T-helper 1 cell (primary cell): ENCODE results near the gene TMSB10.

ENCODE experiments used
- DNase-seq, 5 donors: peaks; one replicate each; pipeline ENCODE4 v3.0.0-alpha.2; 2012 to 2020

TMSB10 gene

DNA sequence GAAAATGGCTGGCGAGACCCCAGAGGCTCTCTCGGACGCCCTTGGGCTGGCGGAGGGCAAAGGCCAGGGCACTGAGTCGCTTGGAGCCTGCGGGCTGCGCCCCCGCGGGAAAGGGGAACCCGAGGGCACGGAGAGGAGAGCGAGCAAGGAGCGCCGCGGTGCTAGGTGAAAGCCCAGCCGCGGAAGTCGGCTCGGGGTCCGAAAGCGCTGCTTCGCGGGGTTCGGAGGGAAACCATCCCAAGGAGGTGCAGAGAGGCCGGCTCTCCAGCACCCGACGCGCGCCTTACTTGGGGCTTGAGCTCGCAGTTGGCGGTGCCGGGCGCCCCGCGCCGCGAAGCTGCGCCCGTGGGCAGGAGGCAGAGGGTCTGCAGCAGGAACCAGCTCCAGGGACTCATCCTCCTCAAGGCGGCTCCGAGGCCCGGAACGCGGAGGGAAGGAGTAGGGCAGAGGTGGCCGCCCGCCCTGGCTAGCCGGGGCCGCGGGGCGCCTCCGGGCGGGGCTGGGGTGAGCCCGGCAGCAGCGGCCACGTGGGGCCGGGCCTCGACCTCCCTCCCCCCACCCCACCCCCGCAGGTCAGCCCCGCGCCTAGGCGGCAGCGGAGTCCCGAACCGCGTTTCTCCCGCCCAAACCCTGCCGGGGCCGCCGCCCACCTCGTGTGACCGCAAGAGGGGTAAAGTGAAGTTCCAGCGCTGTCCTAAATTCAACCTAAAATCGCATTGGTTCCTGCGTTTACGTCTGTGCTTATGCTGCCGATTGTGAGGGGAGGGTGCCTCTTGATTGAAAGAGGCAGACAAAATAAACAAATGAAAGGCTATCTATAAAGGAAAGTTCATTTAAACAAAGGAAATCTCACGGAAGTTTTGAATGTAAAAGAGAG, 24.6 kb upstream of the TMSB10 start, which contains the start of gene TRABD2A:
Gene TRABD2A (minus strand): TSS at position 440 of the 877 bp plus-strand sequence. CDS start 45 bp downstream, at position 395.
- peak in 4 of 5 donors; percentile 33 to 65 (median 48) for DNase-seq

DNA sequence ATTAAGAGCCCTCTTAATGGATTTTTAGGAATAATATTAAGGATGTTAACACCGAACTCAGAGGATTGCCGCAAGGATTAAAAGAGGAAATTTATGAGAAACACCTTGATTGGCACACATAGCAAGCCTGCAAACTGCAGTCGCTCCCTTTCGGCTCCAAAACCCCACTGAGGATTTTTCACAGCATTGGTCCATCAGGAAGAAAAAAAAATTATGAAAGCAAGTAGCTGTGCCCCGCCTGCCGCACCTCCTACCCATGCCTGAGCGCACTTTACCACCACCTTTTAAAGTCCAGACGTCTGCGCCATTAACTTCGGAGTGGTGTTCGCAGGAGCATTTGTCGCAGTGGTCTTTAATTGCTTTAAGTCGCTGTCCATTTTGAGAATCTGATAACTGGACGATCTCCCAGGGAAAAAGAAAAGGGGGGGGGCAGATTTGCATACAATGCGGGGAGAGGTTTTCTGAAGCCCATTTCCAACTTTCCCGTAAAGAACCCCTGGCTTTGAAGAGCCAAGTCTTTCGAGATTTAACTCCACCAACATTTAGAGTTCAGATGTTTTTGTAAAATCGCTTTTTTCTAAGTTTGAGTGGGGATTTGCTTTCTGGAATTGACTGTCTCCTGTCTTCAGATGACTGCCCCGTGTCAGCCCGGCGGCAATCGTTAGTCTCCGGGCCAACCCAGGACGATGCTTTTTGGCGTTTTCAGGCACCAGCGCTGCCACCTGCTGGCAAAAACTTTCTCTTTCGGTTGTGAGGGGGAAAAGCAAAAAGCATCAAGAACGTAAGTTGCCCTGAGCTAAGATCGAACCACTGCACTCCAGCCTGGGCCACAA, 23.7 kb upstream of the TMSB10 start:
- DNase-seq: peak; percentile 60 to 91 (median 75)

DNA sequence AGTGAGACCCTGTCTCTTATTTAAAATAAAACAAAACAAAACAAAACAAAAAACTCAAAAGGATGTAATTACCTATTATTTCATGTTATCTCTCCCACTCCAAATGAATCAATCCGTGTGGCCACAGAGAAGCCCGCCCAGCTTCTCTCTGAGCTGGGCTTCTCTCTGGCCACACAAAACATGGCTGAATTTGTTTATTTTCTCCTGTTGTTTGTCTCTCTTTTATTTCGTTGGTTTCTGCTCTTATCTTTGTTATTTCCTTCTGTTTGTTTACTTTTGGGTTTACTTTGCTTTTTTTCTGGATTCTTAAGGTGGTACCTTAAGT, 23.1 kb upstream of the TMSB10 start:
- no peak for DNase-seq

GRCh38 chr2:84882775-84883550, 22.5 kb upstream of the TMSB10 start:
- DNase-seq: no peak

DNA sequence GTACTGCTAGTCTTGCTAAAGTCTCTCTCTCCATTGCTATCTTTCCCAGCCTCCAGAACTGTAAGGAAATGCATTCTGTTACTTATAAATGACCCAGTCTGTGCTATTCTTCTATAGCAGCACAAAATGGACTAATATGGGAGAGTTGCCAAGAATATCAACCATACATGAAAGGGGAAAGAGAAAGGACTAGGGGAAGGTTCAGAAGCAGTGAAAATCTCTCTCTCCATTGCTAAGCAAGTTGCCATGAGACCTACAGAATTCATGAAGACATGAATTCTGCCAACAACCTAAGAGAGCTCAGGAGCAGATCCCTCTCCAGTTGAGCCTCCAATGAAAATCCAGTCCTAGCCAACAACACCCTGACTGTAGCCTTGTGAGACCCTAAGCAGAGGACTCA, 21.0 kb upstream of the TMSB10 start:
- DNase-seq: no peak

GRCh38 chr2:84885111-84885510, 20.3 kb upstream of the TMSB10 start:
- DNase-seq: no peak

DNA sequence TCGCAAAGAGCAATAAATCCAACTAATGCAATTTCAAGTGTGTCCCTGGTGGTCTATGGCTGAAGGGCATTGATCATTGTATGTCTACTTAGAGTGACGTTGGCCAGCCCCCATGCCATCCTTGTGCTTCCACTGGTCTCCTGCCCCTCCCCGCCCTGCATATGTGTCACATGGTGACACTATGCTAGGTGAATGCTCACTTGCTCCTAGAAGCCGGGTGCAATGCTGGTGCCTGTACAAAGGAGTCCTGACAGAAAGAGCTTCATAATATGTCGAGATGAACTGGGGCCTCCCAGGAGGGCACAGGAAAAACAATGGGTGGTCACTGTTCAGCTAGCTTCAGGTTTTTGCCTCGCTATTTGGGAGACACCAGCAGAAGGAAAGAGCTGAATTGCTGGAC, 18.7 kb upstream of the TMSB10 start:
- DNase-seq: no peak

- DNase-seq: peak in 2 of 5 donors; percentile 40 to 80
Observed at GRCh38 chr2:84888401-84889276, 16.8 kb upstream of the TMSB10 start.

DNA sequence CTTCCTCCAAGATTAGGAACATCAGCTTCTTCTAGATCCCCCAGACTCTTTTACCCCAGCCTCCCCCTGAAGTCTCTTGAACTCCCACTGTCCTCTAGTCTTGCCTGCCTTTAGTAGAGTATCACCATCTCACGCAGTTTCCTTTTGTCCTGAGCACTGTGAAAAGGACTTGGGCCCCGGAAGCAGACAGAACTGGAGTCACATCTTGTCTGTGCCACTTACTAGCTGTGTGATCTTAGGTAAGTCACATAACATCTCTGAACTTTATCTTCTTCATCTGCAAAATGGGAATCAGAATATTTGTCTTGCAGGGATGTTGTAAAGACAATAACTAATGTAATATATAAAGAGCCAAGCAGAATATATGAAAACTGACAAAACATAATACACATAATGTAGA, 16.1 kb upstream of the TMSB10 start:
- DNase-seq: peak in 1 of 5 donors; percentile 55

DNA sequence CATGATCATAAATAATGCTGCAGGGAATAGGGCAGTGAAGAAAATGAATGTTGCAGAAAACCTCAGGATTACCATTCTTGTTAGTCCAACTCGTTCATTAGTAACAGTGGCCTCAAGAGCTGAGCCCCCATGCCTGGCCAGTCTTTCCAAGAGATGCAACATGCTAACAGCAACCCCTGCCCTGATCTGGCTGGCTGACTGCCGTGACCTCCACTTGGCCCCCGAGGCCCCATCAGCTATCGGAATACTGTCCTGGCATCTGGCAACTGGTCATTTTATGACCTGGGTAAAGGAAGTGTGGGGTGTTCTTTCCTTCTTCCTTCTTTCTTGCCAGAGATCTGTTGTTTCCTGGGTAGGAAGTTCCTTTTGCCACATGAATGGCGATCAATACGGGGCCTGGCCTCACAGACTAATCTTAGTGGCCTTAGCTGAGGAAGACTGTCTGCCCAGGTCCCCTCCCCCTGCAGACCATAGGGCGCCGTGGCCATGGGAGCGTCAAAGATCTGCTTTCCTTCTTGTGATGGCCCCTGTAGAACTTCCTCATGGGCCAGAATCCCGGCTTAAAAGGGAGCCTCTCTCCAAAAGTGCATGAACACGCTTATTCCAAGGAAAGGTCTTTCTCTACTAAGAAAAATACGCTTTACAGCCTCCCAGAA, 14.0 kb upstream of the TMSB10 start:
- no peak for DNase-seq

GRCh38 chr2:84894131-84894586, 11.3 kb upstream of the TMSB10 start:
- no peak for DNase-seq

DNA sequence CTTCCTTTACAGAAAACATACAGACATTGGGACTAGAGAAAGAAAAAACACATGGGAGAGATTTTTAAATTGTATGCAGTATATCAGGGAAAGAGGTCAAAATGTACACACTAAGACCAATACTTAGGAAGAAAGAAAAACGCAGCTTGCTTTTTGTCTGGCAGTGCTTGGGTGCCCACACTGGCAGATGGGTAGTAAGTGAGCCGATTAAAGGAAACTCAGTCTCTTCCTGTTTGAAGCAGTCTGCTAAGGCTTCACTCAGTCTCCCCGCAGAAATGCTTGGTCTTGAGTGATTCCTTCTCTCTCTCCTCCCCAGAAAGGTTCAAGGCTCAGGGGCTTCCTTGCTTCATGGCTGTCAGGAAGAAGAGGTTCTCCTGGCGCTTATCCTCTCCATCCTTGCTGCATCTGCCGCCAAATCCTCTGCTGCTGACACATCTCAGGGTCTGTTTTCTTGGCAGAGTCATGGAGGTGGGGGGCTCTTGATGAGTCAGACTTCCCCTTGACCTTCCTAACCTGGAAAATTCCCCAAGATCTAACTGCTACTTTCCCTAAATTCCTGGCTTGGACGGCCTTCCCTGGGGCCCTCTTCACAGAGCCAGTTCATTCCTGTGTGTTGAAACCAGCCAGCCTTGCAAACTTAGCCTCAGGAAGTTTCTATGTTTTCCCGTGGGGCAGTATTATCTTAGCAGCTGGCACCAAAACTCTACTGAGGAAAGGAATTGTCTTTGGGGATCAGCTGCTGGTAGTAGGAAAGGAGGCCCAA, 10.5 kb upstream of the TMSB10 start:
- peak in 1 of 5 donors; percentile 57 for DNase-seq

DNA sequence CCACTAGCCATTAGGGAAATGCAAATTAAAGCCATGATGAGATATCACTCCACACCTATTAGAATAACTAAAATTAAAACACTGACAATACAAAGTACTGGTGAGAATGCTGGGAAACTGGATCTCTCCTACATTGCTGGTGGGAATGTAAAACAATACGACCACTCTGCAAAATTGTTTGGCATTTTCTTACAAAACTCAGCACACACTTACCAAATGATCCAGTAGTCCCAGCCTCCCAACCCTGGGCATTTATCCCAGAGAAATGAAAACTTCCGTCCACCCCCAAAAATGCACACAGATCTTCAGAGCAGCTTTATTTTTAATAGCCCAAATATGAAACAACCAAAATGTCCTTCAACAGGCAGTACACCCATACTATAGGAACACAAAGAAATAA, 8.9 kb upstream of the TMSB10 start:
- DNase-seq: no peak

DNA sequence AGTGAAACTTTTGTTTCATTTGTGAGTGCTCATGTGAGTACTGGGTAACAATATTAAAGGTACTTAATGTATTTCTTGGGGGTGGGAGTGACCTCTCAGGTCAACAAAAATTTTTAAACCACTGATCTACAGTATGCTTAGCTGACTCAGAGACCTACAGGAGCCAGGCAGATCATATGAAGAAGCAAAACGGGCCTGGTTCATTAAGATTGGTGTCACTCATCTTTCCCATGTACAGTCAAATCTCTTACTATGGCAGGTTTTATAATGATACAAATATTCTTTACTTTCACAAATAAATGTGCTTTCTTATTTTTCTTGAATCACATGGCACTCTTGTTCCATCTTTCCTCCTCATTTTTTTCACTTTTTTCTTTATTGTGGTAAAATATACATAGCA, 7.7 kb upstream of the TMSB10 start:
- peak in 1 of 5 donors; percentile 51 for DNase-seq

GRCh38 chr2:84899304-84900204, 5.9 kb upstream of the TMSB10 start:
- DNase-seq: no peak

- no peak for DNase-seq
Observed at GRCh38 chr2:84900971-84901370, 4.5 kb upstream of the TMSB10 start.

DNA sequence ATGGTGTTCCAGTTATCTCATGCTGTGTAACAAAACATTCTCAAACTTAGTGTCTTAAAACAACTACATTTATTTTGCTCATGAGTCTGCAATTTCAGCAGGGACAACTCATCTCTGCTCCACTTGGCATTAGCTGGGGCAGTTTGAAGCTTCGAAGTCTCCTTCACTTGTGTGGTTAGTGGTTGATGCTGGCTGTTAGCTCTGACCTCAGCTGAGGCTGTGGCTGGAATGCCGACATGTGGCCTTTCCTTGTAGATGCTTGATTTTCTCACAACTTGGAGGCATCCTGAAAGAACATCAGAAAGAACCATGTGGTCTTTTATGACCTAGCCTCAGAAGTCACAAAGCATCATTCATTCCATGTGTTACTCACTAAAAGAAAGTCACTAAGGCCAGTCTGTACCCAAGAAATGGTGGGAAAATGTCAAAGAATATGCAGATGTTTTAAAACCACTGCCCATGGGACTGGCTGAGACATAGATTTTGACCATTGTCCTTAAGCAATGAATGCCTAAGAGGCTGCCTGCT, 3.8 kb upstream of the TMSB10 start:
- no peak for DNase-seq

DNA sequence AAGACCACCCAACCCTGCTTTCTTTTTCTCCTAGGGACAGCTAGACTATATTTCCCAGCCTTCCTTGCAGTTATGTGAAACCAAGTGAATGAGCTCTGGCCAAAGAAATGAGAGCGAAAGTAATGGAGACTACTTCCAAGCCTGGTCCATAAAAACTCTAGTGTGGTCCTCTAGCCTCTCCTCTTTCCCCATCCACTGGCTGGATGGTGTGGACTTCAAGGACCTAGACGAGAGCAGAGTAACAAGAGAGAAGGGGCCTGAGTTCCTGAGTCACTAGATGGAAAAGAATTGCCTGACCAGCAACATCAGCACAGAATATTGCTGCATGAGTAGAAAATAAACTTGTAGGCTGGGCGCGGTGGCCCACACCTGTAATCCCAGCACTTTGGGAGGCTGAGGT, 2.9 kb upstream of the TMSB10 start:
- no peak for DNase-seq

DNA sequence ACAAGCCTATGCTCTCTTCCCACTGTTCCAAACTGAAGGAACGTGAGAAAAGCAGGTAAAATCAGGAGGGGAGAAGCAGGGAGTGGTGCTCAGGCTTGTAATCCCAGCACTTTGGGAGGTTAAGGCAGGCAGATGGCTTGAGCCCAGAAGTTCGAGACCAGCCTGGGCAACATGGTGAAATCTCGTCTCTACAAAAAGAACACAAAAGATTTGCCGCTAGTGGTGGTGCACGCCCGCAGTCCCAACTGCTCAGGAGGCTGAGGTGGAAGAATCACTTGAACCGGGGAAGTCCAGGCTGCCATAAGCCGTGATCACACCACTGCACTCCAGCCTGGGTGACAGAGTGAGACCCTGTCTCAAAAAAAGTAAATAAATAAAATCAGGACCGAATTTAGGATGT, 1.3 kb upstream of the TMSB10 start:
- no peak for DNase-seq
